GM10248 (cell line): ENCODE results near the gene WASHC4.

ENCODE experiments used
- CTCF ChIA-PET: fragments of 300-600 bp; sonication (Branson Sonifier 250); formaldehyde crosslinking; extraction: SDS; loops from one replicate; lab custom pipeline; 2021; ENCODE audit warnings: antibody characterized with exemption; lab: Yijun Ruan, JAX
- POLR2A ChIA-PET: fragments of 350-650 bp; sonication (Branson Sonifier 250); formaldehyde crosslinking; extraction: SDS; loops from one replicate; lab custom pipeline; 2020; ENCODE audit warnings: antibody characterized with exemption; lab: Yijun Ruan, JAX
- DNase-seq: peaks from one replicate; pipeline ENCODE4 v3.0.0; 2012; ENCODE audit errors: extremely low spot score
- TF ChIP-seq, protein P1 (sequence below): IDR thresholded peaks from 2 replicates; pipeline ENCODE4 v1.5.1; 2012; ENCODE audit warnings: mild to moderate bottlenecking, low read depth; ENCODE audit errors: extremely low read depth, missing control alignments, control extremely low read depth

Gene WASHC4

DNA sequence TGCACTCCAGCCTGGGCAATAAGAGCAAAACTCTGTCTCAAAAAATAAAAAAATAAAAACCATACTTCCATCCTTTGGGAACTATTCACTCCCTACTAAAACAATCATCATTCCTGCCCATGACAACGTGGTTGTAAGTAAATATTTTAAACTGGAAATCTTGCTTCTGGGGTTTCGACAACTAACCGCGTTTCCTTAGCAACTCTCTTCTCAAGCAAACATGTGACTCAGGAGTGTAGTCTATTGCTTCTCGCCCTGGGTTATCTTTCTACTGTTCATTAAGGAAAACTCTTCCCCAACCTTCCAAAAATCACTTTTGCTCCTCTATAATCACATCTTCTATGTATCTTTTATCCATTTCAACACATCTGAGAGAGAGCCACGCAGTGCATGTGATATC, 106.6 kb downstream of the WASHC4 start:
- no peak for DNase-seq
- ChIA-PET CTCF (no interaction called here), POLR2A (no interaction called here)
- TF ChIP-seq, protein P1, sequence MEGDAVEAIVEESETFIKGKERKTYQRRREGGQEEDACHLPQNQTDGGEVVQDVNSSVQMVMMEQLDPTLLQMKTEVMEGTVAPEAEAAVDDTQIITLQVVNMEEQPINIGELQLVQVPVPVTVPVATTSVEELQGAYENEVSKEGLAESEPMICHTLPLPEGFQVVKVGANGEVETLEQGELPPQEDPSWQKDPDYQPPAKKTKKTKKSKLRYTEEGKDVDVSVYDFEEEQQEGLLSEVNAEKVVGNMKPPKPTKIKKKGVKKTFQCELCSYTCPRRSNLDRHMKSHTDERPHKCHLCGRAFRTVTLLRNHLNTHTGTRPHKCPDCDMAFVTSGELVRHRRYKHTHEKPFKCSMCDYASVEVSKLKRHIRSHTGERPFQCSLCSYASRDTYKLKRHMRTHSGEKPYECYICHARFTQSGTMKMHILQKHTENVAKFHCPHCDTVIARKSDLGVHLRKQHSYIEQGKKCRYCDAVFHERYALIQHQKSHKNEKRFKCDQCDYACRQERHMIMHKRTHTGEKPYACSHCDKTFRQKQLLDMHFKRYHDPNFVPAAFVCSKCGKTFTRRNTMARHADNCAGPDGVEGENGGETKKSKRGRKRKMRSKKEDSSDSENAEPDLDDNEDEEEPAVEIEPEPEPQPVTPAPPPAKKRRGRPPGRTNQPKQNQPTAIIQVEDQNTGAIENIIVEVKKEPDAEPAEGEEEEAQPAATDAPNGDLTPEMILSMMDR: no peak

DNA sequence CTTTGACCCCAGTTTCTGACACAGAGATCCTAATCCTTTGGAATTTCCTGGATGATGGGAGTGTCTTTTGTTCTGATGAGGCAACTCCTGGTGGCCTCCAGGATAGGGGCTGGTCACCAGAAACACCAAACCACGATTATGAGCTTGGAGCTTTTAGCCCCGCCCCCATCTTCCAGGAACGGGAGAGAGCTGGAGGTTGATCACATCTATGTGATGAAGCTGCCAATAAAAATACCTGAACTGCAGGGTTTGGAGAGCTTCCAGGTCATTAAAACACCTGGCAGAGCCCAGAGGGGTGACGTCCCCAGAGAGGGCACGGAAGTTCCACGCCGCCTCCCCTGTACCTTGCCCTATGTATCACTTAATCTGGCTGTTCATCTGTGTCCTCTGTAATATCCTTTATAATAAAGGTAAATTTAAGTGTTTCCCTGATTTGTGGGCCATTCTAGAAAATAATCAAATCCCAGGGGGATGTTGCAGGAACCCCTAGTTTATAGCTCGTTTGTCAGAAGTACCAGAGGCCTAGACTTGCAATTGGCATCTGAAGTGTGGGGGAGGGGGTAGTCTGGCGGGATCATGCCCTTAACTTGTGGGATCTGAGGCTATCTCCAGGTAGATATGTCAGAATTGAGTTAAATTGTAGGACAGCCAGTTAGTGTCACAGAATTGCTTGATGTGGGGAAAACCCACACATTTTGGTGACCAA, 107.3 kb downstream of the WASHC4 start:
- no peak for DNase-seq
- CTCF ChIA-PET: no interaction called here
- TF ChIP-seq, protein P1: no peak
- POLR2A ChIA-PET: no interaction called here

DNA sequence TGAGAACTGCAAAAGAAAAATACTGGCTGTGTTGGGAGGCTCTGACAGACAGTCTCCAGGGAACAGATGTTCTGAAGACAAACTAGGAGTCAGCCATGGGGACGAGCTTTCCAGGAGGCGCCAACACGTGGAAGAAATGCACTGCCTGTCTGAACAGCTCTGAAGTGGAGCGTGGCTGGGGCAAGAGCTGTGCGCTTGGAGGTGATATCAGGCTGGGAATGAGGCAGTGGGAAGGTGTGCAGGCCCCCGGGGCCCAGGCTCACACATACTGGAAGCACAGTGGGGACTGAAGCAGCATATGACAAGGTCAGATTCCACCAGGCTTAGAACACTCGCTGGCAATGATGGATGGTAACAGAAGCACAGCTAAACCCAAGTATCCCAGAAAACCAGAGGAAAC, 110.9 kb downstream of the WASHC4 start:
- CTCF ChIA-PET: interaction anchor here (0.7 to 5.7 kb wide), 4 partner anchors 8 to 165 kb away, joined by 3 to 22 read pairs (median 4); no protein-coding TSS in a partner anchor
- TF ChIP-seq, protein P1: no peak
- POLR2A ChIA-PET: no interaction called here
- no peak for DNase-seq
